Central memory CD8-positive, alpha-beta T cell (primary cell): ENCODE results near the gene LRMDA.

Source experiments
- ATAC-seq: fragments of 150-1000 bp; cut with Tn5 transposase; replicated peaks from 2 replicates; pipeline ENCODE4 v1.10.0; 2022; ENCODE audit warnings: mild to moderate bottlenecking, moderate FRiP score, moderate number of reproducible peaks; ENCODE audit not compliant: poor library complexity, severe bottlenecking; ENCODE audit errors: extremely low read depth
- DNase-seq, 2 donors: peaks; one replicate each; pipeline ENCODE4 v3.0.0; 2021; ENCODE audit warnings: low spot score in 2 of 2
- H3K27ac Mint-ChIP-seq: one replicate; pipeline ENCODE4 v1.8.0; 2022; ENCODE audit warnings: low read depth, mild to moderate bottlenecking, moderate library complexity, mixed read lengths
- H3K27me3 Mint-ChIP-seq: one replicate; pipeline ENCODE4 v1.8.0; 2022; ENCODE audit warnings: mixed read lengths
- H3K36me3 Mint-ChIP-seq: one replicate; pipeline ENCODE4 v1.8.0; 2022; ENCODE audit warnings: mild to moderate bottlenecking, moderate library complexity, mixed read lengths; ENCODE audit not compliant: insufficient read depth
- H3K4me1 Mint-ChIP-seq: one replicate; pipeline ENCODE4 v1.8.0; 2022; ENCODE audit warnings: mixed read lengths
- H3K4me3 Mint-ChIP-seq: one replicate; pipeline ENCODE4 v1.8.0; 2022; ENCODE audit warnings: mild to moderate bottlenecking, moderate library complexity, mixed read lengths
- H3K9me3 Mint-ChIP-seq: one replicate; pipeline ENCODE4 v1.8.0; 2022; ENCODE audit warnings: mixed read lengths

The LRMDA gene

DNA sequence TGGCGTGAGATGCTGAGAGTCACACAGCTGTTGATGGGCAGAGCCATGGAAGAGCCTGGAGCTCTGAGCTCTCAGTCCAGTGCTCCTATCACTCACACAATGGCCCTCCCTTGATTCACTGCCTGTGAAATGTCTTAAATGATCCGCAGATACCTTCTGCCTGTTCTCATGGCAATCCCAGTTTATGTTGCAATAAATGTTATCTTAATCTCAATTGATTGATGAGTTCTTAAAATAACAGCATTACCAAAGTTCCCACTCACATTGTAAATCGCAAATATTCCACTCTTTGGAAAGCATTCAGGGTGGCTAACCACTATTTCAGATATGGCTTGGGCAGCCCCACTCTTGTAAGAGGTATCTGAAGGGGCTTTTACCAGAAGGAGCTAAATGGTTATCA lies 865.5 kb downstream of the LRMDA start:
- ATAC-seq (no peak), DNase-seq (no peak)
- H3K9me3 Mint-ChIP-seq, result peaks cover 11% of the 10 kb centered on the region
- no peak overlapping the region for H3K27ac Mint-ChIP-seq
- H3K36me3 Mint-ChIP-seq, result no peaks in the 10 kb centered on the region
- H3K4me1 Mint-ChIP-seq, result no peaks in the 10 kb centered on the region
- H3K4me3 Mint-ChIP-seq, result no peak overlapping the region
- H3K27me3 Mint-ChIP-seq, result no peaks in the 10 kb centered on the region

DNA sequence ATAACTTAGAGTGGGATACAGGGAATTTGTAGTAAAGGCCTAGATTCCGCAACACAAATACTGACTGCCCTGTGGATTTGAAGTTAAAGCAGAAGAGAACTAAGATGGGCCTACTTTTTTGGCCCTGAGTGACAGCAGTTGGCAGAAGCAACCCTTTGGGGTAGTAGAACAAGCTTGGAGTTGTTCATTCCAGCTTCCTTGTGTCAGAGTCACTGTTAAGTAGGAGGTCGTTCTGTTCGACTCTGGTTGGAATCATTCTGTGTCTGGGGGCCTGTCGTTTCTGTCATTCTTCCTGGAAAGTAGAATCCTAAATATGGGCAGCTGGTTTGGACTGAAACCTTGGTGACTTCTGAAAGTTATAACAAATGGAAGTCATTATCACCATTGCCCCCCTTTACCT lies 865.9 kb downstream of the LRMDA start:
- DNase-seq (no peak), ATAC-seq (no peak)
- Mint-ChIP-seq H3K27ac (no peak overlapping the region), H3K36me3 (no peaks in the 10 kb centered on the region), H3K4me1 (no peaks in the 10 kb centered on the region), H3K4me3 (no peak overlapping the region), H3K9me3 (peaks cover 13% of the 10 kb centered on the region), H3K27me3 (no peaks in the 10 kb centered on the region)

DNA sequence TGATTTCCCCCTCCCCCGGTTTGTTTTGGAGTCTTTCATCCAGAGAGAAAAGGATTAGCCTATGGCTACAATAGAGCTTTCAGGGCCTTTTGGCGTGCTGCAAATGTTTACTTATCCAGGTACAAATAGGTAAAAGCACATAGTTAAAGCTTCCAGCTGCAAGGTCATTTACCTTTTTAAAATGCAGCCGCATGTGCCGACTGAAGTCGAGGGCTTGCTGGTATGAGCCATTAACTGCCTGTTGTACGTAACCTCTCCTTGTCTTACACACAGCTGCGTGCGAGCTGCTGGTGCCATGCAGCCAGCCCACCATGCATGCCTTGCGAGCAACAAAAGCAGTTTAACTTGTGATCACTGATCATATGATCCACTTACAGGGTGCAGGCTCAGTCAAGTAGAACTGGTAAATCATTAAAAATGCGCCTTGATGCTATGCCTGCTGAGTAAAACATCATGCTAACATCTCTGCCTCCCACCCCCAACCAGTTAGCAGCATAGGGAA lies 866.4 kb downstream of the LRMDA start:
- Mint-ChIP-seq H3K27ac (no peak overlapping the region), H3K36me3 (no peaks in the 10 kb centered on the region), H3K27me3 (no peaks in the 10 kb centered on the region), H3K4me3 (no peak overlapping the region), H3K4me1 (no peaks in the 10 kb centered on the region), H3K9me3 (peaks cover 18% of the 10 kb centered on the region)
- DNase-seq (no peak), ATAC-seq (no peak)

DNA sequence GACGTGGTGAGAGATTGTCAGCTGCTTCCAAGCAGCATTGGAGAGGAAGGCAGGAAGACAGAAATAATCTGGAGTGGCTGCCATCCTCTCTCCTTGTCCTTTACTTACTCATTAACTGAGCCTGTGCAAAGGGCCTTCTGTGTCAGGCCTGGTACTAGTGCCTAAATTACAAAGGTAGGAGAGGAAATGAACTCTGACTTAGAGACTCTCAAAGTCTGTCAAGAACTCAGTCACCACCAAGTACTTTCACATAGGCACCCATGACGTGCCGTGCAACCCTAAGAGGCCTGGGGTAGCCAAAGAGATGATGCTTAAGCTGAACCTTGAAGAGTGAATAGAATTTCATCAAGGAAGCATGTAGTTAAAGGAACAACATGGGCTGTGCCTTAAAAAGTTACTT lies 866.9 kb downstream of the LRMDA start:
- Mint-ChIP-seq H3K9me3 (peaks cover 22% of the 10 kb centered on the region), H3K27me3 (no peaks in the 10 kb centered on the region), H3K27ac (no peak overlapping the region), H3K36me3 (no peaks in the 10 kb centered on the region), H3K4me1 (no peaks in the 10 kb centered on the region), H3K4me3 (no peak overlapping the region)
- ATAC-seq, result no peak
- DNase-seq, result no peak

DNA sequence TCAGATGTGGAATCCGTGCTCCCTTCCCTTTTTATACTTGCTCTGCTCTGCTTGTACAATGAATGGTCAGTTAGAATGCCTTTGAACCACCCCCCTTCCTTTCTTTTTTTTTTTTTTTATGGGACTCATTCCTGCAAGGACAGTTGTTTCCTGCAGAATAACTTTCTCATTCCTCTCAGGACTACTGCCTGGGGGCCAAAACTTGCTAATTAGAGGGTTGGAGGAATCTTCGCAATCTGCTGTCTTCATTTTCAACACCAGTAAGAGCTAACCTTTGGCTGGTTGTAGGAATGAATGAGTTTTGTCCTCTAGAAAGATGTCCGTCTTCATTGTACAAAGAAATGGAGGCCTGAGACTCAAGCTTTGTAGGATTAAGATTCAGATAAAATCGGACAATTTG lies 868.1 kb downstream of the LRMDA start:
- ATAC-seq (no peak), DNase-seq (no peak)
- H3K4me1 Mint-ChIP-seq, result no peaks in the 10 kb centered on the region
- H3K4me3 Mint-ChIP-seq, result no peak overlapping the region
- H3K27ac Mint-ChIP-seq, result no peak overlapping the region
- peaks cover 22% of the 10 kb centered on the region for H3K9me3 Mint-ChIP-seq
- H3K36me3 Mint-ChIP-seq, result no peaks in the 10 kb centered on the region
- H3K27me3 Mint-ChIP-seq, result no peaks in the 10 kb centered on the region

DNA sequence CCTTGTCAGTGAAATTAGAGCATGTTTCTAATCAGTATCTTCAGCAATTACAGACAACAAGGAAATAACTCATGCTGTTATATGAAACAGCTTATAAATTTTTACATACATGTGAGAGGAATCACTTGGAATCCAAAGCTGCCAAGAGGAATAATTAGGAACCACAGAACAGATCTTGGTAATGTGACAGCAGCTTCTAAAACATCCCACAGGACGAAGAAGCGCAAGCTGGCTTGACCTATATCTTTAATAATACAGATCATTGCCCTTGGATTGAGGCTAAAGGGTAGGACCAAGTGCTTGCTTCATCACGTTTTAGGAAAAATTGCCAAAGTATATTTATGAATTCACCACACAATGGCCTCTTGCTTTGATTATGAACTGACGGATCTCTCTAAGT lies 869.8 kb downstream of the LRMDA start:
- no peak overlapping the region for H3K4me3 Mint-ChIP-seq
- no peak for ATAC-seq

DNA sequence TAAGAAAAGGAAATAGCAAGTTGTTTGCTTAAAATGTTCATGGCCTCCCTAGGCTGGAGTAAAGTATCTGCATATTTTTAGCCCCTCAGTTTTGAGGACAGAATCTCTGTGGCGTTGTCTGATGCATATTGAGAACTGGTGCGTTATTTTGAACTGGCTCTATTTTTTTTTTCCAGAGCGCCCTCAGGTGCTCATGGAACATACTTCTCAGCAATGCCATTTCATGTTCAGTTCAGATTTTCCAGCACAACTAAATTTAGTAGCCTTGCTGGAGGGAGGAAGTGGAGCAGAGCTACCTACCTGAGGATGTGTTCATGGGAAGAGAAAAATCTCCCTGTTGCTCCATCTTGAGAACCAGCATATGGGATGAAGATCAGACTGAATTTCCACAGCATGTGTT lies 870.5 kb downstream of the LRMDA start:
- Mint-ChIP-seq H3K27ac (no peak overlapping the region), H3K4me1 (no peaks in the 10 kb centered on the region), H3K36me3 (no peaks in the 10 kb centered on the region), H3K9me3 (peaks cover 17% of the 10 kb centered on the region), H3K4me3 (no peak overlapping the region), H3K27me3 (no peaks in the 10 kb centered on the region)
- ATAC-seq (no peak), DNase-seq (no peak)

More for the DNA sequence above, 869.8 kb downstream of the LRMDA start:
- Mint-ChIP-seq H3K27me3 (no peaks in the 10 kb centered on the region), H3K4me1 (no peaks in the 10 kb centered on the region), H3K36me3 (no peaks in the 10 kb centered on the region), H3K27ac (no peak overlapping the region), H3K9me3 (peaks cover 17% of the 10 kb centered on the region)
- no peak for DNase-seq

DNA sequence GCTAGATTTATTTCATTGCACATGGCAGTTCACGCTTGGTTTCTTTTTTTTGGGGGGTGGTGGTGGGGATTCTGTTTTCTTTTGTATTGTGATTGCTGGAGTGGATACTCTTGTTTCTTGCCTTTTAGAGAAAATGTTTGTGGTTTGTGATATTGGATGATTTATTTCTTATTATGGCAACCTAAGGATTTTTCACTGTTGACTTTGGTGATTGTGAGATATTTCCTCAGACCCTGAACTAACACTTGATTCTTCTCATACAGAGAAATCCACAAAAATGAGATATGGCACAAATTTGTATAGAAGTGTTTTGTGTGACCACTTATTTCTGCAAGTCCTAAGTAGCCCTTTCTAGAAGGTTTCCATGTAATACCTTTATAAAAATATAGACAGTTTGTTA lies 871.1 kb downstream of the LRMDA start:
- no peaks in the 10 kb centered on the region for H3K4me1 Mint-ChIP-seq
- H3K4me3 Mint-ChIP-seq, result no peak overlapping the region
- no peak overlapping the region for H3K27ac Mint-ChIP-seq
- H3K9me3 Mint-ChIP-seq, result peaks cover 17% of the 10 kb centered on the region
- ATAC-seq (no peak), DNase-seq (no peak)
- H3K27me3 Mint-ChIP-seq, result no peaks in the 10 kb centered on the region
- H3K36me3 Mint-ChIP-seq, result no peaks in the 10 kb centered on the region

DNA sequence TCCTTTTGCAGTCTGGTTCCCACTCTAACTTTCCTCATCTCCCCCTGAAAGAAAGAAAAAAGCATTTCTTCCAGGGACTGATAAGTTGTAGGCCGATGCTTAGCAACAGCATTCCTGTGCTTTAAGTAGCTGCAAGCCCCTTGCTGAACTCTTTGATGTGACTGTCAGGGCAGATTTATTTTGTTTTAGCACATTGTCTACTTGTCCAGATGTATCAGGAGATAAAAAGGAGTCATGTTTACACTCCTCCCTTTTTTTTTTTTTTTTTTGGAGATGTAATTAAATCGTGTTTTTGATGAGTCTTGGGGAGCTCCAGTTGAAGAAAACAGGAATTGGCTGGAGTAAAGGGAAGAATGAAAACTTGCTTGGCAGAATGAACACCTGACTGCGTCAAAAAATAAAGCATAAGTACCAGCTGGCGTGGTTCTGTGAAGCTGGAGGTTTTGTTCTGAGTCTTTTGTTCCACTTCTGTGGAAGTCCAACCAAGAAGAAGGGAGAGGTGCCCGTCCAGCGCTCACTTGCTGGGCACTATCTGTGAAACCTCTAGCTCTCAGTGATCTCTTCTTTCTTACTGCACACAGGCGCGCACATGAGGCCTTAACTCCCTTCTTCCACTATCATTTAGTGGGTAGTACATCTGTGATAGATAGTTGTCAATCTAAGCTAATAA lies 871.7 kb downstream of the LRMDA start:
- H3K4me1 Mint-ChIP-seq, result no peaks in the 10 kb centered on the region
- ATAC-seq (no peak), DNase-seq (no peak)
- H3K27me3 Mint-ChIP-seq, result no peaks in the 10 kb centered on the region
- peaks cover 17% of the 10 kb centered on the region for H3K9me3 Mint-ChIP-seq
- H3K36me3 Mint-ChIP-seq, result no peaks in the 10 kb centered on the region
- no peak overlapping the region for H3K4me3 Mint-ChIP-seq
- no peak overlapping the region for H3K27ac Mint-ChIP-seq

DNA sequence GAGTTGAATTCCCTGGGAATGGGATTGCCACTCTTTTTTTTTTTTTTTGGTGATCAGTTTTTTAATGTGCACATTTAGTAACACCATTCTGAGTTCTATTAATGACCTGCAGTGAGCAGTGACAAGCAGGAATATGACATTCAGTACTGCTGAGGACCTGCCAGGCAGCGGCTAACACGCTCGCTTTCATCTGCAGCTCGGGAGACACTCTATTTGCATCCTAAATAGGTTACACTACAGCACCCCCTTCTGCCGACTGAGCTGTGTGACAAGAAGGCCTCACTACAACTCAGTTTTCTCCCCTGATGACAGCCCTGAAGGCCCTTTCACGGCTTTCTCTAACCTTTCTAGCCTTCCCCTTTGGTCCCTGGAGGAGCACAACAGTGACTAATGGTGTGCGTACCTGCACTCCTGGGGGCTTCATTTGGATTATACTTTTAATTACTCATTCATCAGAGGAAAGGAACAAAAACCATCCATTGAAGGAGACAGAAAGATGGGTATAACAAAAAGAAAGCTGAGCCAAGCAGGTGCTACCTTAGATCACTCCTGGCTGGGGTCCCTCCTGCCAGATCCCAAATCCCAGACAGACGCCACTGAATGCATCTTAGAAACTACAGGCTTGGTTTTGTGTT lies 872.4 kb downstream of the LRMDA start:
- ATAC-seq (no peak), DNase-seq (no peak)
- Mint-ChIP-seq H3K27me3 (no peaks in the 10 kb centered on the region), H3K4me1 (no peaks in the 10 kb centered on the region), H3K4me3 (no peak overlapping the region), H3K9me3 (peaks cover 17% of the 10 kb centered on the region), H3K27ac (no peak overlapping the region), H3K36me3 (no peaks in the 10 kb centered on the region)

DNA sequence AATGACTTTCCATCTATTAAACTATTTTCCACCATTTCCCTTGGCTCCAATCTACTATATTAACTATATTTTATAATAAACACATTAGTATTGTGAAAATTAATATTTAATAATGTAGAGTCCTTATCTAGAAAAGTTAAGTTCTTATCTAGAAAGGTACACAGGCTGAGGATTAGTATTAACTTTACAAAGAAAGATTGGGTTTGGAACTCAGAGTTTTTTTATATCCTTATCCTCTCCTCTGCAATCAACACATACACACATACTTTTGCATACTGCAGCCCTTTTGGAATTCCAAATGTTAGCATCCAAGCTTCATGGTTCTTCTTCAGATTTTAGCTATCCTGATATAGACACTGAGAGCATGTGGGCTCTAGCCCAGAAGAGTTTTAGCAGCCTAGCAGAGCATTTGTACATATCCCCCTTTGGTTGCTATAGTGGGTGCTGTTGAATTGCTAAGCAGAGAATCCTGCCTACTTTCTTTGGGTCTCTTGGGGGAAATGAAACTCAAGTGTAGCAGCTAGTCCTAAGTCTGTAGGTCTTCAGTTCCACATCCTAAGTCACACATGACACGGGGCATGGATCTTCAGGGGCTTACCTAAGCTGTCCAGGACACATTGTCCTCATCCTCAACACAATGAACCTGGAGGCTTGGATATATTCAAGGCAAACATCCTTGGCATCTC lies 874.6 kb downstream of the LRMDA start:
- no peaks in the 10 kb centered on the region for H3K36me3 Mint-ChIP-seq
- ATAC-seq (no peak), DNase-seq (no peak)
- H3K27ac Mint-ChIP-seq, result no peak overlapping the region
- peaks cover 11% of the 10 kb centered on the region for H3K9me3 Mint-ChIP-seq
- no peak overlapping the region for H3K4me3 Mint-ChIP-seq
- no peaks in the 10 kb centered on the region for H3K4me1 Mint-ChIP-seq
- no peaks in the 10 kb centered on the region for H3K27me3 Mint-ChIP-seq

DNA sequence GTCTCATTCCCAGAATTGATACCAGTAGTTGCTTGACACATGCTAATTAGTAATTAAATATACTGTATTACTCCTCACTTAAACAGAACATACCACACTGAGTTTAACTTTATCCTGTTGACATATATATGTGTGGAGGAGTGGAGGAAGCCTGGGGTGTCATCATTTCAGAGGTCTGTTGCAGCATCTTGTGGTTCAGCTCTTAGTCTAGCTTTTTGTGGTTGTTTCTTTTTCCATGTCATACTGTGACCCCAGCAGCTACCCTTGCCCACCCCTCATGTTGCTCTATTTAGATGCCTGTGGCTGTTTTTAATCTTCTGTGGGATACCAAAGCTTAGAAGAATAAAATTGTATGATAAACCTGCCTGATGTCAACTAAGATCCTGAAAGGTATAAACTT lies 875.4 kb downstream of the LRMDA start:
- DNase-seq (no peak), ATAC-seq (no peak)
- Mint-ChIP-seq H3K4me3 (no peak overlapping the region), H3K36me3 (no peaks in the 10 kb centered on the region), H3K4me1 (no peaks in the 10 kb centered on the region), H3K27me3 (no peaks in the 10 kb centered on the region), H3K9me3 (peaks cover 11% of the 10 kb centered on the region), H3K27ac (no peak overlapping the region)

DNA sequence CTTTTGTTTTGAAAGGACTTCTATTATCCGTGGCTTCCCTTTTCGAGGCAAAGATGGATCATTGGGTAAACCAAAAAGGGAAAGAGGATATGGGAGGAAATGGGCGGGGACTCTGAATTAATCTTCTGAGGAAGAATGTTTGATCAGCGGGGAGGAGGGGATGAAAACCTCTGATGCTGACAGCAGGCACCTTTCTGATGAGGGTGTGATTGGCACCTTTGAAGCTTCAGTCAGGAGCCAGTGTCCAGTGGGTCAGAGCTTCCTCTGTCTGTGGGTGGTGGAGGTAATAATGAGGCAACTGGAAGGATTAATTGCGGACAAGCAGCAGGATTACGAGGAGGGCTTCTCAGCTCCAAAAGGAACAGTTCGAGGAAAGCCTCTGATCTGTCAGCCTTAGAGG lies 877.6 kb downstream of the LRMDA start:
- no peak for DNase-seq
- H3K36me3 Mint-ChIP-seq, result no peaks in the 10 kb centered on the region
- no peak overlapping the region for H3K27ac Mint-ChIP-seq
- no peaks in the 10 kb centered on the region for H3K9me3 Mint-ChIP-seq
- ATAC-seq, result no peak
- H3K4me3 Mint-ChIP-seq, result no peak overlapping the region
- H3K27me3 Mint-ChIP-seq, result no peaks in the 10 kb centered on the region
- no peaks in the 10 kb centered on the region for H3K4me1 Mint-ChIP-seq
